ENCODE measurements around the gene SFMBT1.

The SFMBT1 gene

GRCh38 chr3:52983828-52984227 is 62.0 kb downstream of the SFMBT1 start:
- no peak for DNase-seq

GRCh38 chr3:52983336-52983807 is 62.5 kb downstream of the SFMBT1 start:
- DNase-seq = peak; percentile 67

- no peak for DNase-seq
Observed at GRCh38 chr3:52982839-52983238, 63.0 kb downstream of the SFMBT1 start.

- DNase-seq = no peak
Observed at GRCh38 chr3:52979190-52979983, 66.5 kb downstream of the SFMBT1 start.

- no peak for DNase-seq
Observed at GRCh38 chr3:52978109-52978754, 67.6 kb downstream of the SFMBT1 start.

GRCh38 chr3:52973806-52974205 is 72.1 kb downstream of the SFMBT1 start:
- DNase-seq = no peak

- DNase-seq = no peak
Observed at GRCh38 chr3:52971895-52972294, 74.0 kb downstream of the SFMBT1 start.

- DNase-seq = no peak
Observed at GRCh38 chr3:52967398-52967797, 78.5 kb downstream of the SFMBT1 start.

- DNase-seq = no peak
Observed at GRCh38 chr3:52962160-52962559, 83.7 kb downstream of the SFMBT1 start.

- DNase-seq = no peak
Observed at GRCh38 chr3:52959773-52960172, 86.1 kb downstream of the SFMBT1 start.

GRCh38 chr3:52939600-52939999 is 106.3 kb downstream of the SFMBT1 start:
- DNase-seq = no peak

- DNase-seq = peak; percentile 70
Observed at GRCh38 chr3:52934630-52935530, 111.0 kb downstream of the SFMBT1 start.

- DNase-seq = no peak
Observed at GRCh38 chr3:52931889-52932288, 114.0 kb downstream of the SFMBT1 start.

GRCh38 chr3:52931328-52931727 is 114.5 kb downstream of the SFMBT1 start:
- DNase-seq = no peak

- no peak for DNase-seq
Observed at GRCh38 chr3:52930748-52931147, 115.1 kb downstream of the SFMBT1 start.

GRCh38 chr3:52926554-52926953 is 119.3 kb downstream of the SFMBT1 start:
- no peak for DNase-seq

GRCh38 chr3:52925405-52926313 is 120.2 kb downstream of the SFMBT1 start:
- DNase-seq = no peak

- no peak for DNase-seq
Observed at GRCh38 chr3:52923963-52924362, 121.9 kb downstream of the SFMBT1 start.

GRCh38 chr3:52920841-52921240 is 125.0 kb downstream of the SFMBT1 start:
- no peak for DNase-seq

GRCh38 chr3:52917044-52917443 is 128.8 kb downstream of the SFMBT1 start:
- no peak for DNase-seq

GRCh38 chr3:52915294-52915693 is 130.6 kb downstream of the SFMBT1 start:
- DNase-seq = no peak
